Measurements from ENCODE around the gene PUS1. TPM values are rescaled to one million over a fixed set of nuclear protein-coding genes. Genes with fewer than 3 reads are reported as not detected.
"Not testable (repeated sequence)": the region's sequence is repeated elsewhere in the genome, so short reads cannot be mapped to it uniquely, and the experiment has no call there.

The PUS1 gene
- 10.0 and 13.0 TPM in 2 replicates for total RNA-seq

DNA sequence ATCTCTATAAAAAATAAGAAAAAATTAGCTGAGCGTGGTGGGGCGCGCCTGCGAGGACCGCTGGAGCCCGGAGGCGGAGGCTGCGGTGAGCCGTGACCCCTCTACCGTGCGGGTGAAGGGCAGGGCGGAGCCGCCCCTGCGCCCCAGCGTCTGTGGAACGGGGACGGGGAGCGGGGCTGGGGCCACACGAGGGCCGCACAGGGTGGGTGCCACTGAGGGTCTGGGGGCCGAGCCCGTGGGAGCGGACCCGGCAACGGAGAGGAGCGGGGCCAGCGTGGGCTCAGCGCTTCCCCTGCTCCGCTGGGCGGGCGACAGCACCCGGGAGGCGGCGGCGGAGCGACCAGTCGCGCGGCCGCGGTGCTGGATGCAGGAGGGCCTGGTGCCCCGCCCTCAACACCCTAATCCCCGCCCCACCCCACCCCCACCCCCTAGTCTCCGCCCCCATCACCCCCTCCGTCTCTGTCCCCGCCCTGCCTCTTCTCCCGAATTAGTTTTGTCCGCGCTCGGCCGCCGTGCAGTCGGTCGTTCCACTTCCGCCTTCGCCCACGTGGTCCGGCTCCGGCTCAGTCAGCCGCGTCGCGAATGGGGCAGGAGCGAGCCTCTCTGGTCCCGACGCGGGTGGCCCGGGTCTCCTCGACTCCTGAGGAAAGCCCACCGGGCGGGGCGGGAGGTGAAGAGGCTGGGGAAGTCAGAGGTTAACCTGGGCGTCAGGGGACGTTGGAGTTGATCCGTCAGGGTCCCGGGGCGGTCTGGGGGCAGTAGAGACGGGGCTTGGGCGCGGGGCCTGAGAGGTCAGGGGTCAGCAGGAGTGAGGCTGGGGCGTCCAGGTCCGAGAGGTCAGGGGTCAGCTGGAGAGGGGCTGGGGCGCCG is at the start of gene PUS1:
PUS1 (plus strand) TSS at position 566 of the 870 bp plus-strand sequence. CDS start 447 bp downstream, outside the sequence.
- DNase-seq (ENCODE audit: low read depth): peak; percentile 95
- H3K4me3 ChIP-seq (ENCODE audit: low read depth, low read length): peak within 1 kb of the TSS; percentile 93
- TF ChIP-seq, protein P1, sequence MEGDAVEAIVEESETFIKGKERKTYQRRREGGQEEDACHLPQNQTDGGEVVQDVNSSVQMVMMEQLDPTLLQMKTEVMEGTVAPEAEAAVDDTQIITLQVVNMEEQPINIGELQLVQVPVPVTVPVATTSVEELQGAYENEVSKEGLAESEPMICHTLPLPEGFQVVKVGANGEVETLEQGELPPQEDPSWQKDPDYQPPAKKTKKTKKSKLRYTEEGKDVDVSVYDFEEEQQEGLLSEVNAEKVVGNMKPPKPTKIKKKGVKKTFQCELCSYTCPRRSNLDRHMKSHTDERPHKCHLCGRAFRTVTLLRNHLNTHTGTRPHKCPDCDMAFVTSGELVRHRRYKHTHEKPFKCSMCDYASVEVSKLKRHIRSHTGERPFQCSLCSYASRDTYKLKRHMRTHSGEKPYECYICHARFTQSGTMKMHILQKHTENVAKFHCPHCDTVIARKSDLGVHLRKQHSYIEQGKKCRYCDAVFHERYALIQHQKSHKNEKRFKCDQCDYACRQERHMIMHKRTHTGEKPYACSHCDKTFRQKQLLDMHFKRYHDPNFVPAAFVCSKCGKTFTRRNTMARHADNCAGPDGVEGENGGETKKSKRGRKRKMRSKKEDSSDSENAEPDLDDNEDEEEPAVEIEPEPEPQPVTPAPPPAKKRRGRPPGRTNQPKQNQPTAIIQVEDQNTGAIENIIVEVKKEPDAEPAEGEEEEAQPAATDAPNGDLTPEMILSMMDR (IDR thresholded peaks at IDR 0.05; ENCODE audit: insufficient read depth, low read depth, low read length): no peak

DNA sequence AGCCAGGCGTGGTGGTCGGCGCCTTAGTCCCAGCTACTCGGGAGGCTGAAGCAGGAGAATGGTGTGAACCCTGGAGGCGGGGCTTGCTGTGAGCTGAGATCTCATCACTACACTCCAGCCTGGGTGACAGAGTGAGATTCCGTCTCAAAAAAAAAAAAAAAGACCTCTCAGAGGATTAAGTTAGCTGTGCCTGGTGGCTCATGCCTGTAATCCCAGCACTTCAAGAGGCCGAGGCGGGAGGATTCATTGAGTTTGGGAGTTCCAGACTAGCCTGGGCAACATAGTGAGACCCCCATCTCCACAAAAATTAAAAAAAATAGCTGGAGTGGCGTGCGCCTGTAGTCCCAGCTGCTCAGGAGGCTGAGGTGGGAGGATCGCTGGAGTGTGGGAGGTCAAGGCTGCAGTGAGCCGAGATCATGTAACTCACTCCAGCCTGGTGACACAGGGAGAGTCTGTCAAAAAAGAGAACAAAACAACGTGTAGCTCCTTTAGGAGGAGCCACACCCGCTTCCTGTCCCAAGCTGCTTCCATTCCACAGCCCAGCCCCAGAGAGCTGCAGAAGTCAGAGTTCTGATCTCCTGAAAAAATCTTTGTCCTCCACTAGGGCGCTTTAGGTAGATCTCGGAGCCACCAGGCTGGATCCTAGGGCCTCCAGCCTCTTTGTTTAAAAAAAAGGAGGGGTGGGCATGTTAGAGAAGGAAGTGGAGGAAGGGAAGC is 46.1 kb upstream of the PUS1 start:
- no peak overlapping the region for H3K4me3 ChIP-seq (ENCODE audit: low read depth, low read length)
- no peak for DNase-seq (ENCODE audit: low read depth)
- TF ChIP-seq, protein P1 (IDR thresholded peaks at IDR 0.05; ENCODE audit: insufficient read depth, low read depth, low read length): no peak

DNA sequence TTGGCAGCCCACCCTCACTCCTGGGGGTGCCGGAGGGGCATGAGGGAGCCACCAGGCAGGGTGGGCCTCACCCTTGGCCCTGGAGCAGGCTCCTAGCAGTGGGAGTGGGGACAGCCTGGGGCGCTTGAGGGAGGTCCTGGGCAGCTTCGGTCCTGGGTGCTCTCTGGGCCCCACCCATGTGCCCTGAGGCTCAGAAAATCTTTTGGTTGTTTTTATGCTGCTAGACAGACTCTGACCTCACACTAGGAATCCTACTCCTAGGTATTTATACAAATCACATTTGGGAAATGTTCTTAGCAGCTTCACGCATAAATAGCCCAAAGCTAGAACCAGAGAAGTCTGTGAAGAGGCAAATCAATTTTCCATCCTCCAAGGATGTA is 45.6 kb upstream of the PUS1 start:
- no peak overlapping the region for H3K4me3 ChIP-seq (ENCODE audit: low read depth, low read length)
- TF ChIP-seq, protein P1 (IDR thresholded peaks at IDR 0.05; ENCODE audit: insufficient read depth, low read depth, low read length): no peak
- DNase-seq (ENCODE audit: low read depth): no peak

DNA sequence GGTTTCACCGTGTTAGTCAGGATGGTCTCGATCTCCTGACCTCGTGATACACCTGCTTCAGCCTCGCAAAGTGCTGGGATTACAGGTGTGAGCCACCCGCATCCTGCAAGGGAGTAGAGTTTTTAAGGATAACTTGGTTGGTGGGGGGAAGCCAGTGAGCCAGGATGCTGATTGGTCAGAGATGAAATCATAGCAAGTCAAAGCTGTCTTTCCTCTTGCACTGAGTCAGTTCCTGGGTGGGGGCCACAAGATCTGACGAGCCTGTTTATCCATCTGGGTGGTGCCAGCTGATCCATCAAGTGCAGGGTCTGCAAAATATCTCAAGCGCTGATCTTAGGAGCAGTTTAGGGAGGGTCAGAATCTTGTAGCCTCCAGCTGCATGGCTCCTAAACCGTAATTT is 44.0 kb upstream of the PUS1 start:
- DNase-seq (ENCODE audit: low read depth); H3K4me3 ChIP-seq (ENCODE audit: low read depth, low read length): not testable (repeated sequence)

DNA sequence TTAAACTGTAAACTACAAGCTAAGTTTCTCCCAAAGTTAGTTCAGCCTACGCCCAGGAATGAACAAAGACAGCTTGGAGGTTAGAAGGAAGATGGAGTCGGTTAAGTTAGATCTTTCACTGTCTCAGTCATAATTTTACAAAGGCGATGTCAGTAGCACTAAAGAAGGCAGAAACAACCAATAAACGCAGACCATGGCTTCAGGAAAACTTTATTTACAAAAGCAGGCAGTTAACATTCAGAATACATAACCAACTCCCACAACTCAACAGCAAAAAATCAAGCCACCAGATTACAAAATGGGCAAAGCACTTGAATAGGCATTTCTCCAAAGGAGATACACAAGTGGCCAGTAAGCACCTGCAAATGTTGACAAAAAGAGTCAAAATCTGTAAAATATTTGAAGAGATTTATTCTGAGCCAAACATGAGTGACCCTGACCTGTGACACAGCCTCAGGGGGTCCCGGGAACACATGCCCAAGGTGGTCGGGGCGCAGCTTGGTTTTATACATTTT is 43.5 kb upstream of the PUS1 start:
- TF ChIP-seq, protein P1 (IDR thresholded peaks at IDR 0.05; ENCODE audit: insufficient read depth, low read depth, low read length): no peak

DNA sequence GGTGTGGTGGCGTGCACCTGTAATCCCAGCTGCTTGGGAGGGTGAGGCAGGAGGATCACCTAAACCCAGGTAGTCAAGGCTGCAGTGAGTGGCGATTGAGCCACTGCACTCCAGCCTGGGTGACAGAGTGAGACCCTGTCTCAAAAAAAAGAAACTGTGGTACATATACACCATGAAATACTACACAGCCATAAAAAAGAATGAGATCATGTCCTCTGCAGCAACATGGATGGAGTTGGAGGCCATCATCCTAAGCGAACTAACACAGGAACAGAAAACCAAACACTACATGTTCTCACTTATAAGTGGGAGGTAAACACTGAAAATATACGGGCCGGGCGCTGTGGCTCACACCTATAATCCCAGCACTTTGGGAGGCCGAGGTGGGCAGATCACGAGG is 37.4 kb upstream of the PUS1 start:
- not testable (repeated sequence) for H3K4me3 ChIP-seq (ENCODE audit: low read depth, low read length); DNase-seq (ENCODE audit: low read depth)

More for the DNA sequence above, 43.5 kb upstream of the PUS1 start:
- DNase-seq (ENCODE audit: low read depth): no peak
- no peak overlapping the region for H3K4me3 ChIP-seq (ENCODE audit: low read depth, low read length)

DNA sequence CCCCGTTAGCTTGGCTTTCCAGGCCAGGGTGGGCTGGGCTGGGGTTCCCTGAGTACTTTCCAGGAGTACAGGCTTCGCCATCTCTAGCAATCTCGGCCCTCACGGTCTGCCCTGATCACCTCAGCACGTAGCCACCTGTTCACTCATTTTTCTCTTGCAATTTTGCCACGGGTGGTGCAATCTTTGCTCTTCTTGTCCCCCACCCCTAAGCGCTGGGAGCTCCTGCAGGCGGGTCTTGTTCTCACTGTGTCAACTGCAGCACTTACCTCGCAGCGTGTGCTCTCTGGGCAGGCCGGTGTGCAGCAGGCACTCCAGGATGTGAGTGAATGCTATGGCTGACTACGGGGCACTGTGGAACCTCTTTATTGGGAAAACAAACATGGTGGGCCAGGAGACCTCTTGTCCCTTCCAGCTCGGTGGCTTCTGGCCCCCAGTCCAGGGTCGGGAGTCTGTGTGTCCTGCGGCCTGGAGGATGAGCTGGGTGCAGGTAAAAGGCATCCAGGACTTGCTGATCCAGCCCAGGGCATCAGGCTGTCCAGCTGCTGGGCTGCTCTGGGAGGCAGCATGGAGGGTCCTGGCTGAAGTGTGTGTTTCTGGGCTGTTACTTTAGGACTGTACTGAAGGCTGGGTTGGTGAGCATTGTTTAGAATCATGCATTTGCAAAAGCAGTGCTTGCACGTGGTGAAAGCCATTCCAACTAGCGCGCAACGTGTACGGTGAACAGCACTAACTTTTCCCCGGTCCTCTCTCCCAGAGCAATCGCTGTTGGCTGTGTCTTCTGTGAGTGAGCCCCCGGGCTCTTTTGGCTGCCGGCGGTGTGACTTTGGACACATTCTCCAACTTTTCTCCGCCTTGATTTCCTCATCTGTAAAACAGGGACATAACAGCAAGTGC is 36.1 kb upstream of the PUS1 start:
- TF ChIP-seq, protein P1 (IDR thresholded peaks at IDR 0.05; ENCODE audit: insufficient read depth, low read depth, low read length): no peak
- no peak for DNase-seq (ENCODE audit: low read depth)
- no peak overlapping the region for H3K4me3 ChIP-seq (ENCODE audit: low read depth, low read length)
